GM15510 (cell line): ENCODE measurements around the gene JAZF1.

ENCODE experiments used
- POLR2A ChIP-seq: IDR thresholded peaks from 3 replicates; pipeline ENCODE4 v1.6.1; 2011; ENCODE audit warnings: borderline replicate concordance; ENCODE audit not compliant: insufficient read length; ENCODE audit errors: extremely low read depth

The JAZF1 gene

GRCh38 chr7:28180364-28181147 is at the start of gene JAZF1:
TSS of gene JAZF1 (minus strand) at chr7:28180795.
- no peak for TF ChIP-seq POLR2A

- no peak for TF ChIP-seq POLR2A
Observed at GRCh38 chr7:28230261-28230660, 49.7 kb upstream of the JAZF1 start.

- no peak for TF ChIP-seq POLR2A
Observed at GRCh38 chr7:28228396-28228795, 47.8 kb upstream of the JAZF1 start.

GRCh38 chr7:28226003-28226402 is 45.4 kb upstream of the JAZF1 start:
- no peak for TF ChIP-seq POLR2A

- no peak for TF ChIP-seq POLR2A
Observed at GRCh38 chr7:28225576-28225975, 45.0 kb upstream of the JAZF1 start.

- TF ChIP-seq POLR2A = no peak
Observed at GRCh38 chr7:28224675-28225074, 44.1 kb upstream of the JAZF1 start.

- no peak for TF ChIP-seq POLR2A
Observed at GRCh38 chr7:28224172-28224571, 43.6 kb upstream of the JAZF1 start.

- no peak for TF ChIP-seq POLR2A
Observed at GRCh38 chr7:28222636-28223035, 42.0 kb upstream of the JAZF1 start.

- TF ChIP-seq POLR2A = no peak
Observed at GRCh38 chr7:28219793-28220192, 39.2 kb upstream of the JAZF1 start.

GRCh38 chr7:28217143-28217542 is 36.5 kb upstream of the JAZF1 start:
- no peak for TF ChIP-seq POLR2A

- no peak for TF ChIP-seq POLR2A
Observed at GRCh38 chr7:28211006-28211405, 30.4 kb upstream of the JAZF1 start.

GRCh38 chr7:28208506-28208905 is 27.9 kb upstream of the JAZF1 start:
- no peak for TF ChIP-seq POLR2A

GRCh38 chr7:28207486-28208158 is 27.0 kb upstream of the JAZF1 start:
- TF ChIP-seq POLR2A = no peak

GRCh38 chr7:28205506-28205905 is 24.9 kb upstream of the JAZF1 start:
- no peak for TF ChIP-seq POLR2A

- no peak for TF ChIP-seq POLR2A
Observed at GRCh38 chr7:28203508-28204240, 23.1 kb upstream of the JAZF1 start.
